K562 (cell line): ENCODE data around the gene KLK13. TPM values are rescaled to one million over a fixed set of nuclear protein-coding genes. Genes with fewer than 3 reads are reported as not detected.

Experiments
- ATAC-seq: fragments of 200-7000 bp; cut with Tn5 transposase; 3 replicates; pipeline ENCODE4 v1.9.1; 2020; ENCODE audit warnings: moderate library complexity
- BruUV-seq: library from RNA; stranded (reverse); fragments of 400-500 nt; replicated peaks from 2 replicates; lab custom pipeline; 2021; lab: Mats Ljungman, UMichigan
- CTCF ChIA-PET: fragments of 300-600 bp; formaldehyde crosslinking; extraction: SDS; loops from one replicate; lab custom pipeline; 2021; ENCODE audit warnings: low intra/inter-chr PET ratio; lab: Yijun Ruan, JAX
- POLR2A ChIA-PET: fragments of 300-600, 350-650 bp; sonication (Branson Sonifier 250); formaldehyde crosslinking; extraction: SDS; loops from one replicate; lab custom pipeline; 2021; ENCODE audit warnings: antibody characterized with exemption, inconsistent platforms; lab: Yijun Ruan, JAX
- DNase-seq, 4 experiments: peaks; one replicate each; pipeline versions ENCODE4 v3.0.0 to v3.0.0-alpha.2; 2011 to 2018; ENCODE audit warnings: low spot score in 3 of 4, mixed read lengths in 3 of 4; ENCODE audit errors: extremely low read depth in 1 of 4
- FAIRE-seq: peaks from 2 replicates; lab custom pipeline; 2011; peaks lifted over from hg19 to GRCh38; lab: Jason Lieb, UNC
- H2AFZ ChIP-seq: 2 replicates; pipeline ENCODE4 v1.6.0; 2011; ENCODE audit warnings: low read depth, low read length, control low read depth, inconsistent platforms
- H3K27ac ChIP-seq: fragments of 200-600 bp; 3 replicates; pipeline ENCODE4 v1.8.0; 2011; ENCODE audit warnings: low read depth, mild to moderate bottlenecking, control low read depth, inconsistent platforms, low read length, moderate library complexity, mixed read lengths; ENCODE audit errors: extremely low read depth
- H3K27me3 ChIP-seq, 2 experiments: fragments of 300-600 bp in 1 of 2; 2 replicates in 1 of 2; 3 replicates in 1 of 2; pipeline versions ENCODE4 v1.6.0 to v1.8.0; 2011; ENCODE audit warnings: inconsistent platforms in 2 of 2, low read length in 2 of 2, mild to moderate bottlenecking in 1 of 2, mixed read lengths in 1 of 2, moderate library complexity in 1 of 2; ENCODE audit not compliant: control insufficient read depth in 2 of 2, insufficient read depth in 2 of 2
- H3K36me3 ChIP-seq: fragments of 300-600 bp; 3 replicates; pipeline ENCODE4 v1.8.0; 2011; ENCODE audit warnings: mild to moderate bottlenecking, low read length, inconsistent platforms; ENCODE audit not compliant: control insufficient read depth, insufficient read depth
- H3K4me1 ChIP-seq, 2 experiments: fragments of 200-600 bp in 1 of 2; replicated peaks in 1 of 2; 2 replicates in 1 of 2; 3 replicates in 1 of 2; pipeline versions ENCODE4 v1.5.1 to v1.8.0; 2011; ENCODE audit warnings: inconsistent platforms in 2 of 2, low read length in 2 of 2, mild to moderate bottlenecking in 1 of 2, mixed read lengths in 1 of 2, moderate library complexity in 1 of 2; ENCODE audit not compliant: control insufficient read depth in 2 of 2, insufficient read depth in 2 of 2
- H3K4me2 ChIP-seq: 2 replicates; pipeline ENCODE4 v1.6.1; 2011; ENCODE audit warnings: low read length, control low read depth, inconsistent platforms, mixed read lengths; ENCODE audit not compliant: insufficient read depth
- H3K4me3 ChIP-seq: fragments of 200-600 bp; sonication (generic), shearing (Covaris generic); 2 replicates; pipeline ENCODE4 v1.5.1; 2016; ENCODE audit warnings: control low read depth, inconsistent platforms
- H3K79me2 ChIP-seq: fragments of 200-600 bp; 3 replicates; pipeline ENCODE4 v1.8.0; 2011; ENCODE audit warnings: low read length, inconsistent platforms; ENCODE audit not compliant: control insufficient read depth, insufficient read depth
- H3K9ac ChIP-seq, 2 experiments: 2 replicates each; pipeline versions ENCODE4 v1.6.0 to v1.6.1; 2011; ENCODE audit warnings: low read depth in 2 of 2, low read length in 2 of 2, control low read depth in 1 of 2, inconsistent platforms in 1 of 2, mild to moderate bottlenecking in 1 of 2, mixed read lengths in 1 of 2; ENCODE audit not compliant: insufficient read depth in 1 of 2
- H3K9me1 ChIP-seq: one replicate; pipeline ENCODE4 v1.6.0; 2011; ENCODE audit warnings: inconsistent platforms, mild to moderate bottlenecking, low read length, moderate library complexity; ENCODE audit not compliant: control insufficient read depth, insufficient read depth
- H3K9me3 ChIP-seq: replicated peaks from 2 replicates; pipeline ENCODE4 v1.5.1; 2011; ENCODE audit warnings: low read depth, low read length, inconsistent platforms; ENCODE audit not compliant: control insufficient read depth, insufficient read depth
- H4K20me1 ChIP-seq: replicated peaks from 2 replicates; pipeline ENCODE4 v1.6.1; 2011; ENCODE audit warnings: low read length, inconsistent platforms, mixed read lengths; ENCODE audit not compliant: control insufficient read depth, insufficient read depth
- ADNP ChIP-seq: fragments of 200-800 bp; sonication (Bioruptor generic); IDR thresholded peaks from 2 replicates; pipeline ENCODE4 v1.6.1; 2016; ENCODE audit warnings: missing genetic modification characterization, missing compliant biosample characterization
- BCOR ChIP-seq: fragments of 450-650 bp; IDR thresholded peaks from 2 replicates; pipeline ENCODE4 v1.6.1; 2016
- BRD4 ChIP-seq: fragments of 200-600 bp; sonication (generic); IDR thresholded peaks from 2 replicates; pipeline ENCODE4 v1.6.1; 2017; ENCODE audit warnings: inconsistent platforms
- HDAC2 ChIP-seq: fragments of 450-650 bp; IDR thresholded peaks from 2 replicates; pipeline ENCODE4 v1.6.1; 2016; ENCODE audit warnings: mild to moderate bottlenecking
- KDM1A ChIP-seq, 2 experiments: fragments of 450-650 bp; IDR thresholded peaks; 2 replicates each; pipeline ENCODE4 v1.6.1; 2016; ENCODE audit warnings: mild to moderate bottlenecking in 2 of 2
- MLLT1 ChIP-seq, 2 experiments: fragments of 450-650 bp; IDR thresholded peaks; 2 replicates each; pipeline ENCODE4 v1.6.1; 2016
- MNT ChIP-seq, 2 experiments: fragments of 450-650 bp; conservative IDR thresholded peaks; 2 replicates each; pipeline ENCODE4 v1.6.1; 2017; ENCODE audit warnings: mild to moderate bottlenecking in 2 of 2, moderate library complexity in 2 of 2
- RBFOX2 ChIP-seq: fragments of 200-400 bp; formaldehyde crosslinking; IDR thresholded peaks from 2 replicates; pipeline ENCODE4 v1.6.1; 2017; ENCODE audit warnings: low read depth, mild to moderate bottlenecking, low read length, moderate library complexity
- RBM25 ChIP-seq: fragments of 200-400 bp; formaldehyde crosslinking; IDR thresholded peaks from 2 replicates; pipeline ENCODE4 v1.6.1; 2018; ENCODE audit warnings: low read length, low read depth, moderate library complexity; ENCODE audit not compliant: severe bottlenecking
- RCOR1 ChIP-seq, 2 experiments: IDR thresholded peaks; 2 replicates each; pipeline ENCODE4 v1.6.1; 2012; ENCODE audit warnings: low read depth in 2 of 2, low read length in 2 of 2, borderline replicate concordance in 1 of 2, improper control_type of control experiment in 1 of 2
- SMARCA5 ChIP-seq: fragments of 450-650 bp; IDR thresholded peaks from 2 replicates; pipeline ENCODE4 v1.6.1; 2016
- SRSF3 ChIP-seq: fragments of 200-400 bp; formaldehyde crosslinking; IDR thresholded peaks from 2 replicates; pipeline ENCODE4 v1.6.1; 2016; ENCODE audit warnings: mild to moderate bottlenecking, low read length, moderate library complexity; ENCODE audit not compliant: insufficient read depth
- TRIM28 ChIP-seq: fragments of 450-650 bp; IDR thresholded peaks from 2 replicates; pipeline ENCODE4 v1.6.1; 2017
- ZFP36 ChIP-seq: fragments of 150-350 bp; IDR thresholded peaks from 2 replicates; pipeline ENCODE4 v1.6.1; 2018; ENCODE audit warnings: low read length, low read depth; ENCODE audit not compliant: partially characterized antibody
- ZNF324 ChIP-seq: fragments of 250-450 bp; sonication (Bioruptor Pico); IDR thresholded peaks from 2 replicates; pipeline ENCODE4 v1.4.0; 2020; ENCODE audit warnings: mild to moderate bottlenecking
- ZNF79 ChIP-seq: fragments of 250-450 bp; sonication (Bioruptor Pico); IDR thresholded peaks from 2 replicates; pipeline ENCODE4 v1.4.0; 2020; ENCODE audit warnings: low read depth, mild to moderate bottlenecking, moderate library complexity
- ZNF830 ChIP-seq: fragments of 250-450 bp; sonication (Bioruptor Pico); IDR thresholded peaks from 2 replicates; pipeline ENCODE4 v1.5.0; 2021; ENCODE audit warnings: mild to moderate bottlenecking
- WGBS: fragments of 100-300 bp; shearing (Covaris generic); methylation state at CpG from one replicate; pipeline ENCODE4 v1.1.6; 2016; ENCODE audit warnings: low coverage, mixed read lengths; ENCODE audit not compliant: insufficient coverage; ENCODE audit errors: missing lambda C conversion rate; 5-methylcytosine and 5-hydroxymethylcytosine counted together
- in situ Hi-C: fragments of 300-500 bp; cut with MboI; formaldehyde crosslinking; loops from 4 replicates; pipeline ENCODE4 v1.15.0; 2018; ENCODE audit warnings: inconsistent platforms, mixed read lengths
- intact Hi-C: fragments of 100-400 bp; cut with micrococcal nuclease; formaldehyde crosslinking; loops from 2 replicates; pipeline ENCODE4 v1.14.2; 2022
- polyA plus RNA-seq, 8 experiments: library from polyadenylated mRNA; depleted of rRNA in 4 of 8; stranded (reverse) in 5 of 8; unstranded in 3 of 8; fragments of >200 nt; fragmentation: Nextera tagmentation in 2 of 8; fragmentation: Illumina TruSeq in 1 of 8; extraction: Ambion mirVana in 2 of 8; extraction: Trizol in 1 of 8; gene quantifications; 2 replicates each; pipeline versions ENCODE4 v1.2.1 to v1.2.3, GENCODE V29; 2011 to 2014; ENCODE audit warnings: inconsistent platforms in 1 of 8, missing spikeins in 1 of 8
- total RNA-seq, 7 experiments: library from RNA; depleted of rRNA in 6 of 7; stranded (reverse); fragments of >200 nt in 6 of 7; fragmentation: Illumina TruSeq in 2 of 7; extraction: Trizol in 2 of 7; gene quantifications; 2 replicates each; pipeline versions ENCODE4 v1.2.1 to v1.2.3, GENCODE V29; 2011 to 2021; ENCODE audit warnings: low replicate concordance in 1 of 7

Gene KLK13
- total and polyA plus RNA-seq, 9 of the 15 experiments (the other 6 are each of a cell fraction or from before 2014, with no cell fraction given): 0.72 to 9.0 (median 2.3) TPM

- Histone ChIP-seq H3K9me1 (no peaks in the 10 kb centered on the region), H3K4me3 (no peak overlapping the region), H3K27me3 (peaks cover 8 to 56% of the 10 kb centered on the region in 2 experiments; a peak in 4 of 5 replicates), H4K20me1 (peaks cover 2% of the 10 kb centered on the region; the same call in 1 of the 2 replicates), H3K4me1 (peaks cover 0 to 19% of the 10 kb centered on the region in 2 experiments; a peak in 3 of 5 replicates), H2AFZ (no peak overlapping the region), H3K4me2 (no peak overlapping the region), H3K27ac (no peak overlapping the region), H3K79me2 (no peaks in the 10 kb centered on the region), H3K9ac (no peak overlapping the region), H3K36me3 (no peaks in the 10 kb centered on the region), H3K9me3 (no peaks in the 10 kb centered on the region)
- no peak for TF ChIP-seq MNT (conservative IDR thresholded peaks at IDR 0.05)
- TF ChIP-seq RBFOX2: no peak
- peak; percentile 92 for TF ChIP-seq RBM25
- peak; percentile 38; the same call in 1 of the 2 replicates for TF ChIP-seq HDAC2
- peak; percentile 86 for TF ChIP-seq SMARCA5
- TF ChIP-seq ZFP36: peak; percentile 65
- no peak for TF ChIP-seq TRIM28
- TF ChIP-seq ZNF324 (CRISPR knock-in tag): no peak
- TF ChIP-seq MLLT1 (IDR thresholded peaks at IDR 0.05): no peak
- peak in 1 of 2 experiments; percentile 25; a peak in 1 of 4 replicates for TF ChIP-seq RCOR1 (IDR thresholded peaks at IDR 0.05; ENCODE audit: borderline replicate concordance in 1 of 2, low read depth in 2 of 2, low read length in 2 of 2)
- TF ChIP-seq KDM1A (IDR thresholded peaks at IDR 0.05): peak in 1 of 2 experiments; percentile 68; a peak in 2 of 4 replicates
- no peak for TF ChIP-seq ZNF79 (CRISPR knock-in tag)
- no peak for TF ChIP-seq ZNF830 (CRISPR knock-in tag)
- TF ChIP-seq BRD4: no peak
- TF ChIP-seq ADNP (tag): peak; percentile 60; the same call in 1 of the 2 replicates
- peak; percentile 88 for TF ChIP-seq BCOR
- no peak for TF ChIP-seq SRSF3
- DNase-seq: no peak
- no TSS peak for BruUV-seq
- in situ Hi-C loops (no loop called here), intact Hi-C loops (no loop called here)
- ChIA-PET POLR2A (interaction anchor here (0.9 to 1.2 kb wide), 2 partner anchors 12 to 27 kb away, joined by 3 to 4 read pairs; no protein-coding TSS in a partner anchor), CTCF (no interaction called here)
- FAIRE-seq: no peak
- ATAC-seq: no peak
- WGBS: 5% methylated on average over 6 of the region's 6 CpGs
These were observed 50.6 kb downstream of the KLK13 start for GRCh38 chr19:51014242-51014641.
